ENCODE results near the gene IL19. TPM values are rescaled to one million over a fixed set of nuclear protein-coding genes. Genes with fewer than 3 reads are reported as not detected.

IL19 gene
- total and polyA plus RNA-seq, 2 donors = 0.28 to 1.0 TPM

DNA sequence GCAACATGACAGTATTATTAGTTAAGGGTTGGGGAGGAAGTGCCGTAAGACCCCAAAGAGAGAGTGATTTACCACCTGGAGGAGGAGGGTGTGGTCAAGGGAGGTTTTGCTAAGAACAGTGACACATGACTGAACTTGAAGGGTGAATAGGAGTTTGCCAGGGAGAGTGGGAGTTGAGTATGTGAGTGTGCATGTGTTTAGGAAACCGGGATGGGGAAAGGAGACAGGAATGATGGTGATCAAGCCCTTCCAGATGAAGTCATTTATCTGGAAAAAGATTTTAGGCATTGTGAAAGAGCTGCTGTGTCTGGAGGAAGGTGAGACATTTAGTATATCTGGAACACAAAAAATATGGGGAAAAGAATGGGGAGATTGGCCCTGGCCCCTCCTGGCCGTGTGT, 29.8 kb downstream of the IL19 start:
- Histone ChIP-seq H3K4me3 (ENCODE audit: low read length in 2 of 2) (no peak overlapping the region), H3K9me3 (ENCODE audit: control insufficient read depth in 2 of 2, insufficient read depth in 1 of 2, low read length in 1 of 2) (no peaks in the 10 kb centered on the region), H3K36me3 (ENCODE audit: control insufficient read depth in 2 of 2, insufficient read depth in 2 of 2, low read length in 1 of 2) (no peaks in the 10 kb centered on the region), H3K27ac (ENCODE audit: low read depth in 1 of 2, low read length in 1 of 2) (no peak overlapping the region), H3K27me3 (ENCODE audit: control insufficient read depth in 2 of 2, insufficient read depth in 1 of 2, low read length in 1 of 2) (no peaks in the 10 kb centered on the region), H3K4me1 (ENCODE audit: control insufficient read depth in 2 of 2, insufficient read depth in 2 of 2, low read length in 2 of 2) (peaks cover 14 to 31% of the 10 kb centered on the region in 2 donors)
- 84% methylated on average over 3 of the region's 3 CpGs for WGBS
- no peak for DNase-seq (ENCODE audit: low read depth in 6 of 9, low spot score in 9 of 9)

DNA sequence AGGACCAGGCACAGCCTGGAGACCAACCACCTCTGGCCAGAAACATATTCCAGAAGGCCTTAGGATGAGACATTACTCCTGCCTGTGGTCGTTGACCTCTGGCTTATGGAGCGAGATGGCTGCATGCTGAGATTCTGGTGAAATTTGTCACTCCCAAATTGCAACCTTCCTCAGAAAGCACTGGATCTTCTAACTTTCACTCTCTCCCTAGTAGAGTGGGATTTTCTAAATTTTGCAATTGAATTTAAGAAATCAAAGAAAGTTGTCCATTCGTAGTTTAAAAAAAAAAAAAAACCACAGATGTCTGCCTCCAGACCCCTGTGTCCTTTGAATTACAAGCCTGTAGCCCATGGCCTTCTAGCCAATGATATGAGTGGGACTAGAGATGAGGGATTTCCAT, 30.3 kb downstream of the IL19 start:
- Histone ChIP-seq H3K36me3 (ENCODE audit: control insufficient read depth in 2 of 2, insufficient read depth in 2 of 2, low read length in 1 of 2) (no peaks in the 10 kb centered on the region), H3K4me3 (ENCODE audit: low read length in 2 of 2) (no peak overlapping the region), H3K9me3 (ENCODE audit: control insufficient read depth in 2 of 2, insufficient read depth in 1 of 2, low read length in 1 of 2) (no peaks in the 10 kb centered on the region), H3K27me3 (ENCODE audit: control insufficient read depth in 2 of 2, insufficient read depth in 1 of 2, low read length in 1 of 2) (no peaks in the 10 kb centered on the region), H3K27ac (ENCODE audit: low read depth in 1 of 2, low read length in 1 of 2) (no peak overlapping the region), H3K4me1 (ENCODE audit: control insufficient read depth in 2 of 2, insufficient read depth in 2 of 2, low read length in 2 of 2) (peaks cover 14 to 31% of the 10 kb centered on the region in 2 donors)
- no peak for DNase-seq (ENCODE audit: low read depth in 6 of 9, low spot score in 9 of 9)
- WGBS = 97% methylated on average over 3 of the region's 3 CpGs

DNA sequence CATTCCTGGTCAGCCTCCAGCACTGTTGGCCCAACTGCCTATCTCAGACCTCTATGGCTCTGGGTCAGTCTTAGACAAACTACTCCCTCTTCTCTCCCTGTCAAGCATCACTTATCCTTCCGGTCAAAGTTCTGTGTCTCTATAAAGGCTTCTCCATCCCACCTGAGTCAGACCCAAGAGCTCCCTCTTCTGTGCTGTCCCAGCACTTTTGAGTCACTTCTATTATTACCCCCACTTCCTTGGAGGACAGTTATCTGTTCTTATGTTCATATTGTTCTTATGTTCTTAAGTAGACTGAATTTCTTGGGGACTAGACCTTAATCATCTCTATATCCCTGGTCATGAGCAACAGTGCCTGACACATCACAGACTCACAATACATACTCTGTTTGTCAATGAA, 30.9 kb downstream of the IL19 start:
- WGBS = 96% methylated on average over 1 of the region's 1 CpG
- peaks cover 14 to 31% of the 10 kb centered on the region in 2 donors for H3K4me1 ChIP-seq (ENCODE audit: control insufficient read depth in 2 of 2, insufficient read depth in 2 of 2, low read length in 2 of 2)
- no peaks in the 10 kb centered on the region for H3K9me3 ChIP-seq (ENCODE audit: control insufficient read depth in 2 of 2, insufficient read depth in 1 of 2, low read length in 1 of 2)
- no peak overlapping the region for H3K4me3 ChIP-seq (ENCODE audit: low read length in 2 of 2)
- no peak for DNase-seq (ENCODE audit: low read depth in 6 of 9, low spot score in 9 of 9)
- H3K27me3 ChIP-seq (ENCODE audit: control insufficient read depth in 2 of 2, insufficient read depth in 1 of 2, low read length in 1 of 2) = no peaks in the 10 kb centered on the region
- H3K36me3 ChIP-seq (ENCODE audit: control insufficient read depth in 2 of 2, insufficient read depth in 2 of 2, low read length in 1 of 2) = no peaks in the 10 kb centered on the region
- no peak overlapping the region for H3K27ac ChIP-seq (ENCODE audit: low read depth in 1 of 2, low read length in 1 of 2)

DNA sequence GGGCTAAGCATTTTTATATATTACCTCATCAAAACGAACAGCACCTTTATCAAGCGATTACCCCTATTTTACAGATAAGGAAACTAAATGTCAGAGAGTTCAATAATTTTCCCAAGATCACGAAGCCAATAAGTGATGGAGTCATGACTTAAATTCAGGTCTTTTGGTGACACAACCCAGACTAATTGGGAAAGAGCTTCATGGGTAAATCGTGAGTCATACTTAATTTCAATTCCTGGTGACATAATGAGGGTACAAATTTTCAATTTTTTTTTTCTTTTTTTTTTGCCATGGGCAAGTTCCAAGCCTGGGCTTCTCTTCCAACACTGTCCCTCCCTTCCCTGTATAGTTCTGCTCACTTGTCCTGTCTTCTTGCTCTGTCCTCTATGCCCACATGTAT, 31.8 kb downstream of the IL19 start:
- no peaks in the 10 kb centered on the region for H3K9me3 ChIP-seq (ENCODE audit: control insufficient read depth in 2 of 2, insufficient read depth in 1 of 2, low read length in 1 of 2)
- no peaks in the 10 kb centered on the region for H3K36me3 ChIP-seq (ENCODE audit: control insufficient read depth in 2 of 2, insufficient read depth in 2 of 2, low read length in 1 of 2)
- no peak for DNase-seq (ENCODE audit: low read depth in 6 of 9, low spot score in 9 of 9)
- H3K27me3 ChIP-seq (ENCODE audit: control insufficient read depth in 2 of 2, insufficient read depth in 1 of 2, low read length in 1 of 2) = no peaks in the 10 kb centered on the region
- no peak overlapping the region for H3K27ac ChIP-seq (ENCODE audit: low read depth in 1 of 2, low read length in 1 of 2)
- no peak overlapping the region for H3K4me3 ChIP-seq (ENCODE audit: low read length in 2 of 2)
- 97% methylated on average over 4 of the region's 4 CpGs for WGBS
- peaks cover 14 to 31% of the 10 kb centered on the region in 2 donors for H3K4me1 ChIP-seq (ENCODE audit: control insufficient read depth in 2 of 2, insufficient read depth in 2 of 2, low read length in 2 of 2)

GRCh38 chr1:206803221-206803730, 32.7 kb downstream of the IL19 start:
- H3K4me1 ChIP-seq (ENCODE audit: control insufficient read depth in 2 of 2, insufficient read depth in 2 of 2, low read length in 2 of 2) = peaks cover 14 to 29% of the 10 kb centered on the region in 2 donors
- DNase-seq (ENCODE audit: low read depth in 6 of 9, low spot score in 9 of 9) = peak; percentile 55 to 95 (median 83)
- no peak overlapping the region for H3K4me3 ChIP-seq (ENCODE audit: low read length in 2 of 2)
- 17% methylated on average over 8 of the region's 8 CpGs for WGBS
- H3K27me3 ChIP-seq (ENCODE audit: control insufficient read depth in 2 of 2, insufficient read depth in 1 of 2, low read length in 1 of 2) = no peaks in the 10 kb centered on the region
- no peaks in the 10 kb centered on the region for H3K9me3 ChIP-seq (ENCODE audit: control insufficient read depth in 2 of 2, insufficient read depth in 1 of 2, low read length in 1 of 2)
- no peaks in the 10 kb centered on the region for H3K36me3 ChIP-seq (ENCODE audit: control insufficient read depth in 2 of 2, insufficient read depth in 2 of 2, low read length in 1 of 2)
- H3K27ac ChIP-seq (ENCODE audit: low read depth in 1 of 2, low read length in 1 of 2) = peak overlapping the region; percentile 76 to 82

- Histone ChIP-seq H3K27me3 (ENCODE audit: control insufficient read depth in 2 of 2, insufficient read depth in 1 of 2, low read length in 1 of 2) (no peaks in the 10 kb centered on the region), H3K4me1 (ENCODE audit: control insufficient read depth in 2 of 2, insufficient read depth in 2 of 2, low read length in 2 of 2) (peaks cover 14 to 31% of the 10 kb centered on the region in 2 donors), H3K27ac (ENCODE audit: low read depth in 1 of 2, low read length in 1 of 2) (peak overlapping the region; percentile 76 to 82), H3K9me3 (ENCODE audit: control insufficient read depth in 2 of 2, insufficient read depth in 1 of 2, low read length in 1 of 2) (no peaks in the 10 kb centered on the region), H3K4me3 (ENCODE audit: low read length in 2 of 2) (no peak overlapping the region), H3K36me3 (ENCODE audit: control insufficient read depth in 2 of 2, insufficient read depth in 2 of 2, low read length in 1 of 2) (no peaks in the 10 kb centered on the region)
- WGBS = 100% methylated on average over 1 of the region's 1 CpG
- DNase-seq (ENCODE audit: low read depth in 6 of 9, low spot score in 9 of 9) = no peak
Measured at GRCh38 chr1:206804156-206804737, 33.7 kb downstream of the IL19 start.

- Histone ChIP-seq H3K9me3 (ENCODE audit: control insufficient read depth in 2 of 2, insufficient read depth in 1 of 2, low read length in 1 of 2) (no peaks in the 10 kb centered on the region), H3K27me3 (ENCODE audit: control insufficient read depth in 2 of 2, insufficient read depth in 1 of 2, low read length in 1 of 2) (no peaks in the 10 kb centered on the region), H3K36me3 (ENCODE audit: control insufficient read depth in 2 of 2, insufficient read depth in 2 of 2, low read length in 1 of 2) (no peaks in the 10 kb centered on the region), H3K27ac (ENCODE audit: low read depth in 1 of 2, low read length in 1 of 2) (no peak overlapping the region), H3K4me1 (ENCODE audit: control insufficient read depth in 2 of 2, insufficient read depth in 2 of 2, low read length in 2 of 2) (peaks cover 14 to 28% of the 10 kb centered on the region in 2 donors), H3K4me3 (ENCODE audit: low read length in 2 of 2) (no peak overlapping the region)
- WGBS = 77% methylated on average over 1 of the region's 1 CpG
- no peak for DNase-seq (ENCODE audit: low read depth in 6 of 9, low spot score in 9 of 9)
Measured at GRCh38 chr1:206805357-206805756, 34.8 kb downstream of the IL19 start.

GRCh38 chr1:206808615-206809014, 38.0 kb downstream of the IL19 start:
- Histone ChIP-seq H3K4me3 (ENCODE audit: low read length in 2 of 2) (no peak overlapping the region), H3K36me3 (ENCODE audit: control insufficient read depth in 2 of 2, insufficient read depth in 2 of 2, low read length in 1 of 2) (no peaks in the 10 kb centered on the region), H3K27me3 (ENCODE audit: control insufficient read depth in 2 of 2, insufficient read depth in 1 of 2, low read length in 1 of 2) (no peaks in the 10 kb centered on the region), H3K4me1 (ENCODE audit: control insufficient read depth in 2 of 2, insufficient read depth in 2 of 2, low read length in 2 of 2) (peaks cover 5 to 12% of the 10 kb centered on the region in 2 donors), H3K27ac (ENCODE audit: low read depth in 1 of 2, low read length in 1 of 2) (no peak overlapping the region), H3K9me3 (ENCODE audit: control insufficient read depth in 2 of 2, insufficient read depth in 1 of 2, low read length in 1 of 2) (peaks cover 0 to 10% of the 10 kb centered on the region in 2 donors)
- peak in 4 of 9 donors; percentile 29 to 81 (median 58) for DNase-seq (ENCODE audit: low read depth in 6 of 9, low spot score in 9 of 9)
- 87% methylated on average over 2 of the region's 2 CpGs for WGBS

DNA sequence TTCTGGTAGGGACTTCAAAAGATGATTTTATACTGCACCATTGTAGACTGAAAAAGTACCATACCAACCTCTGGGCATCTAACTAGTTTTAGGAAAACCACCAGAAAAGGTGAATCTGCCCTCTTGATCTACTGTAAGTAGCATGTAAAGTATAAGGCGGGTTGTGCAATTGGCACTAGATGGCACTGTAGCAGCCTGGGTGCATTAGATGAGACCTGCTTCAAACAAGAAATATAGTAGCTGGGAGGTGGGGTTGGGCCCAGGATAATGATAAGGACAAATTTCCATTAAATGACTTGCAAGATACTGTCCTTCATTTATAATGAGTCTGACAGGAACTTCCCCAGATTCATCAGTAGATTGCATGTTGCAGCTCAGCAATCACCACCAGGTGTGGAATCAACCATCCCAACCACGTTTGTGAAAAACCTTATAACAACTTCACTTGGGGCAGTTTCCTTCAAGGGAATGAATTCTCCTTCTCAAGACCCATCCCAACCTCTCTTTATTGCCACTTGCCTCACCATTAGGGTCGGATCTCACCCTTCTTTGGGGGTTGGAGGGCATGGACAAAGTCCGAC, 39.0 kb downstream of the IL19 start:
- DNase-seq (ENCODE audit: low read depth in 6 of 9, low spot score in 9 of 9) = peak in 4 of 9 donors; percentile 32 to 72 (median 46)
- WGBS = 84% methylated on average over 4 of the region's 4 CpGs

More for the DNA sequence above, 39.0 kb downstream of the IL19 start:
- no peak overlapping the region for H3K27ac ChIP-seq (ENCODE audit: low read depth in 1 of 2, low read length in 1 of 2)
- no peaks in the 10 kb centered on the region for H3K36me3 ChIP-seq (ENCODE audit: control insufficient read depth in 2 of 2, insufficient read depth in 2 of 2, low read length in 1 of 2)
- no peak overlapping the region for H3K4me3 ChIP-seq (ENCODE audit: low read length in 2 of 2)
- no peaks in the 10 kb centered on the region for H3K27me3 ChIP-seq (ENCODE audit: control insufficient read depth in 2 of 2, insufficient read depth in 1 of 2, low read length in 1 of 2)
- peaks cover 0 to 10% of the 10 kb centered on the region in 2 donors for H3K9me3 ChIP-seq (ENCODE audit: control insufficient read depth in 2 of 2, insufficient read depth in 1 of 2, low read length in 1 of 2)
- H3K4me1 ChIP-seq (ENCODE audit: control insufficient read depth in 2 of 2, insufficient read depth in 2 of 2, low read length in 2 of 2) = peaks cover 0 to 3% of the 10 kb centered on the region in 2 donors
